Nephron progenitor cell (in vitro differentiated cells): ENCODE results near the gene SSBP3.

ENCODE experiments used
- DNase-seq: peaks from one replicate; pipeline ENCODE4 v3.0.0; 2021
- H3K27ac Mint-ChIP-seq: 2 replicates; pipeline ENCODE4 v1.8.0; 2021; ENCODE audit warnings: mild to moderate bottlenecking, moderate library complexity, mixed read lengths
- H3K27me3 Mint-ChIP-seq: 2 replicates; pipeline ENCODE4 v1.8.0; 2021; ENCODE audit warnings: mild to moderate bottlenecking, low read depth, mixed read lengths; ENCODE audit not compliant: poor library complexity
- H3K36me3 Mint-ChIP-seq: 2 replicates; pipeline ENCODE4 v1.8.0; 2021; ENCODE audit warnings: low read depth, mixed read lengths
- H3K4me1 Mint-ChIP-seq: 2 replicates; pipeline ENCODE4 v1.8.0; 2021; ENCODE audit warnings: mixed read lengths
- H3K4me3 Mint-ChIP-seq: 2 replicates; pipeline ENCODE4 v1.8.0; 2021; ENCODE audit warnings: mild to moderate bottlenecking, moderate library complexity, mixed read lengths
- H3K9me3 Mint-ChIP-seq: 2 replicates; pipeline ENCODE4 v1.8.0; 2021; ENCODE audit warnings: mild to moderate bottlenecking, moderate library complexity, mixed read lengths
- TF ChIP-seq, protein P1 (sequence below): fragments of 200-600 bp; sonication (generic); IDR thresholded peaks from 2 replicates; pipeline ENCODE4 v1.5.0; 2021; ENCODE audit warnings: antibody characterized with exemption

The SSBP3 gene

DNA sequence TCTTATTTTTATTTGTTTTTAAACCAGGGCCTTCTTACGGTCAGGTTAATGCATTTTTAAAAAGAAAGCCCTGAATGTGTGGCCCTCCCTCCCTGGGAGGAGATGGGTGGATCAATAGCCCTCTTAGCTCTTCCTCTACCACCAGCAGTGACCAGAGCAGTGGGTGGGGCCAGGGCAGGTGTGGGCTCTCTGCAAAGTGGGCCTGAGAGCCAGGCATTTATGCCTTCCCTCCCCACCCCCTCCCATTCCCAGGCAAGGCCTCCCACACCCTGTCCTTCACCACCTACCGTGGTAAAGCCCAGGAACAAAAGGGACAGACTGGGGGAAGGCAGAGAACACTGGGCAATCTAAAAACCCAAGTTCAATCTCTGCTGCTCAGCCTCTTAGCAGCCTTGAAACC lies 63.9 kb downstream of the SSBP3 start:
- TF ChIP-seq, protein P1, sequence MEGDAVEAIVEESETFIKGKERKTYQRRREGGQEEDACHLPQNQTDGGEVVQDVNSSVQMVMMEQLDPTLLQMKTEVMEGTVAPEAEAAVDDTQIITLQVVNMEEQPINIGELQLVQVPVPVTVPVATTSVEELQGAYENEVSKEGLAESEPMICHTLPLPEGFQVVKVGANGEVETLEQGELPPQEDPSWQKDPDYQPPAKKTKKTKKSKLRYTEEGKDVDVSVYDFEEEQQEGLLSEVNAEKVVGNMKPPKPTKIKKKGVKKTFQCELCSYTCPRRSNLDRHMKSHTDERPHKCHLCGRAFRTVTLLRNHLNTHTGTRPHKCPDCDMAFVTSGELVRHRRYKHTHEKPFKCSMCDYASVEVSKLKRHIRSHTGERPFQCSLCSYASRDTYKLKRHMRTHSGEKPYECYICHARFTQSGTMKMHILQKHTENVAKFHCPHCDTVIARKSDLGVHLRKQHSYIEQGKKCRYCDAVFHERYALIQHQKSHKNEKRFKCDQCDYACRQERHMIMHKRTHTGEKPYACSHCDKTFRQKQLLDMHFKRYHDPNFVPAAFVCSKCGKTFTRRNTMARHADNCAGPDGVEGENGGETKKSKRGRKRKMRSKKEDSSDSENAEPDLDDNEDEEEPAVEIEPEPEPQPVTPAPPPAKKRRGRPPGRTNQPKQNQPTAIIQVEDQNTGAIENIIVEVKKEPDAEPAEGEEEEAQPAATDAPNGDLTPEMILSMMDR = no peak
- H3K4me1 Mint-ChIP-seq = peaks cover 84% of the 10 kb centered on the region
- no peaks in the 10 kb centered on the region for H3K27me3 Mint-ChIP-seq
- H3K9me3 Mint-ChIP-seq = no peaks in the 10 kb centered on the region
- peaks cover 41% of the 10 kb centered on the region for H3K36me3 Mint-ChIP-seq
- H3K27ac Mint-ChIP-seq = peak overlapping the region; percentile 93
- no peak overlapping the region for H3K4me3 Mint-ChIP-seq
- DNase-seq = no peak

DNA sequence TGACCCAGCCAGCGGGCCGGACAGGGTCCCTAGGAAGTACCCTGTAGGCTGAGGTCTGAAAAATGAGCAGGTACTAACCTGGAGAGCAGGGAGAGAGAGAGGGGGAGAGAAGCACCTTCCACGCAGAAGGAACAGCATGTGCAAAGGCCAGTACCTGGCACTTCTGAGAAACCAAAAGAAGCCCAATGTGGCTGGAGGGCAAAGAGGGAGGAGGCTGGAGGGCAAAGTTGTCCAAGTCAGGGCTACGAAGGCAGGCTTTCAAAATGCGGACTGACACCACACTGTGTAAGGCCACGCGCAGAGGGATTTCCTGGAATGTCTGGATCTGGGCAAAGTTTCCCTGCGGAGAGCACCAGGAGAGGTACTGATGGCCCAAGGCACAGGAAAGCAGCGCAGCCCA lies 64.4 kb downstream of the SSBP3 start:
- Mint-ChIP-seq H3K4me1 (peaks cover 89% of the 10 kb centered on the region), H3K27me3 (no peaks in the 10 kb centered on the region), H3K36me3 (peaks cover 41% of the 10 kb centered on the region), H3K27ac (no peak overlapping the region), H3K9me3 (no peaks in the 10 kb centered on the region), H3K4me3 (no peak overlapping the region)
- TF ChIP-seq, protein P1 = no peak
- DNase-seq = no peak

DNA sequence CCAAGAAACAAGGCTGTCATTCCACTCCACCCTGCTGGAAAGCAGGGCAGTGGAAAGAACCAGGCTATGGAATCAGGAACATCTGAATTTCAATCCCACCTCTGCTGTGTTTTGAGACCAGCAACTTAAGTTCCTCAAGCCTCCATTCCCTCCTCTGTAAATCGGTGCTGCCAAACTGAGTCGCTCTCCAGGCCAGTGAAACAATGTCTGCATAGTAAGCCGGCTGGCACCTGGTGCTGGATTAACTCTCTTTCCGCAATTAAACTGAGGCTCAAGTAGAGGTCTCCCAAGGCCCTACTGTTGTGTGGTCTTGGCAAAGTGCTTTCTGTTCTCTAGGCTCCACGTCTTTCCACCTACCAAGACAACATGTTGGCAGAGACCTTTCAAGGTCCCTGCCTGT lies 65.3 kb downstream of the SSBP3 start:
- H3K27me3 Mint-ChIP-seq = no peaks in the 10 kb centered on the region
- H3K9me3 Mint-ChIP-seq = no peaks in the 10 kb centered on the region
- H3K4me3 Mint-ChIP-seq = no peak overlapping the region
- H3K4me1 Mint-ChIP-seq = peaks cover 93% of the 10 kb centered on the region
- TF ChIP-seq, protein P1 = no peak
- peaks cover 41% of the 10 kb centered on the region for H3K36me3 Mint-ChIP-seq
- DNase-seq = no peak
- H3K27ac Mint-ChIP-seq = no peak overlapping the region

DNA sequence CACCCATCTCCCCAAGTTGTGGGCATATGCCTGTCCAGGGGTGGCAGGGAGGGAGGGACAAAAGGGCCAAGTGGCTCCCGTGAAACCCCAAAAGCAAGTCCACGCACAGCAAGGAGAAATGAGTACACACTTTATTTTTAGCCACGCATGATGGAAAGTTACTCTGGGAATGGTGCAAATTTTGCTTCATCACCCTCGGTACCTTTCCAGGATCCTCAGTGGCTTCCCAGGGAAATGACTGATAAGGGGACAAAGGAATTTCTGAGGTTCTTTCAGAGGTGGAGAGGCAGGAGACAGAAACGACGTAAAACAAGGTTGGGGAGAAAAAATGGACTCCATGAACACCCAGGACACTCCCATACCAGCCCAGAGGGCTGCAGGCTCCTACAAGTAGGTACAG lies 65.8 kb downstream of the SSBP3 start:
- no peaks in the 10 kb centered on the region for H3K9me3 Mint-ChIP-seq
- H3K4me1 Mint-ChIP-seq = peaks cover 95% of the 10 kb centered on the region
- DNase-seq = no peak
- TF ChIP-seq, protein P1 = no peak
- H3K27me3 Mint-ChIP-seq = no peaks in the 10 kb centered on the region
- no peak overlapping the region for H3K27ac Mint-ChIP-seq
- H3K36me3 Mint-ChIP-seq = peaks cover 41% of the 10 kb centered on the region
- no peak overlapping the region for H3K4me3 Mint-ChIP-seq

DNA sequence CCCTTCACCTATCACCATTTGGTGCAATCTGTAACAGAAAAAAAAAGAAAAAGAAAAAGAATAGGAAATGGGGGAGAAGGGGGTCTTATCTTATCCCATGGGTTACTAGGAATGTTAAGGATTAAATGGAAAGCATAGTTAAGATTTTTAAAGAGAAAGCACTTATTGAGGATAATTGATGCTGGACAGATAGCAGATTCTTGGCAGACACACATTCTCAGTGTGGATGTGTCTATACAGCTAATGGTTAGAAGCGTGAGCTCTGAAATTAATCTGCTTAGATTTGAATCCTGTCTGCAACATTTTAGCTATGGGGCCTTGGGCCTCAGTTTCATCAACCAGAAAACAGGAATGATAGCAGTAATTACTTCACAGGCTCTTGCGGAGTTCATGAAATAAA lies 67.1 kb downstream of the SSBP3 start:
- H3K4me1 Mint-ChIP-seq = peaks cover 95% of the 10 kb centered on the region
- H3K4me3 Mint-ChIP-seq = no peak overlapping the region
- DNase-seq = no peak
- peak overlapping the region; percentile 75 for H3K27ac Mint-ChIP-seq
- TF ChIP-seq, protein P1 = no peak
- peaks cover 29% of the 10 kb centered on the region for H3K36me3 Mint-ChIP-seq
- no peaks in the 10 kb centered on the region for H3K27me3 Mint-ChIP-seq
- no peaks in the 10 kb centered on the region for H3K9me3 Mint-ChIP-seq

DNA sequence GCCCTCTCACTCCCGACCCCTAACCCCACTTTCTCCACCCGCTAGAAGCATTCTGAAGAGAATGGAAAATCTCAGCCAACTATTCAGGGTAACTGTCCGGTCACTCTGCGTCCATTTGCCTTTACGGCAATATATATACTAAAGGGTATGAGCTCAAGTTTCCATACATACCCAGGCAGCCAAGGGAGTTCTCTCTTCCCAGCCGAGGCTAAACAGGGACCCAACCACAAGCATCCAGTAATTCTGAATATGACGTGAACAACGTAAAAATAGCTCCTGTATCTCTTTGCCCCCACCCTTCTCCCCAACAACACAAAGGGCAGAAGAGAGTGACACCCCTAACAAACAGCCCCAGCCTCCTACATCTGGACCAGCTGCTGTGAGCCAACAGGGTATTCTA lies 67.7 kb downstream of the SSBP3 start:
- DNase-seq = no peak
- H3K27ac Mint-ChIP-seq = peak overlapping the region; percentile 75
- peaks cover 92% of the 10 kb centered on the region for H3K4me1 Mint-ChIP-seq
- H3K9me3 Mint-ChIP-seq = no peaks in the 10 kb centered on the region
- H3K27me3 Mint-ChIP-seq = no peaks in the 10 kb centered on the region
- no peak overlapping the region for H3K4me3 Mint-ChIP-seq
- TF ChIP-seq, protein P1 = no peak
- peaks cover 25% of the 10 kb centered on the region for H3K36me3 Mint-ChIP-seq
